Neutrophil (primary cell): ENCODE measurements around the gene PSENEN.
"Not testable (repeated sequence)": the region's sequence is repeated elsewhere in the genome, so short reads cannot be mapped to it uniquely, and the experiment has no call there.

Source experiments
- H3K27ac ChIP-seq: fragments of 200-600 bp; sonication (generic); 2 replicates; pipeline ENCODE4 v1.5.1; 2016; ENCODE audit warnings: mild to moderate bottlenecking, moderate library complexity
- H3K27me3 ChIP-seq: fragments of 200-600 bp; sonication (generic); 2 replicates; pipeline ENCODE4 v1.6.0; 2016; ENCODE audit warnings: mild to moderate bottlenecking
- H3K36me3 ChIP-seq: fragments of 200-600 bp; sonication (generic); 2 replicates; pipeline ENCODE4 v1.5.1; 2017
- H3K4me1 ChIP-seq, 2 experiments: fragments of 200-600 bp in 1 of 2; sonication (generic) in 1 of 2; 1 replicate in 1 of 2; 2 replicates in 1 of 2; pipeline versions ENCODE4 v1.5.1 to v1.6.1; 2013 to 2016; ENCODE audit warnings: low read depth in 1 of 2, low read length in 1 of 2, mild to moderate bottlenecking in 1 of 2, moderate library complexity in 1 of 2; ENCODE audit not compliant: control insufficient read depth in 1 of 2, insufficient read depth in 1 of 2
- H3K4me3 ChIP-seq, 2 experiments: fragments of 200-600 bp in 1 of 2; sonication (generic) in 1 of 2; 1 replicate in 1 of 2; 2 replicates in 1 of 2; pipeline ENCODE4 v1.5.1; 2013 to 2016; ENCODE audit warnings: low read depth in 1 of 2, low read length in 1 of 2, mild to moderate bottlenecking in 1 of 2, moderate library complexity in 1 of 2
- H3K9me3 ChIP-seq: fragments of 200-600 bp; sonication (generic); 2 replicates; pipeline ENCODE4 v1.5.1; 2016
- CTCF ChIP-seq: fragments of 200-600 bp; sonication (generic); IDR thresholded peaks from 2 replicates; pipeline ENCODE4 v1.5.1; 2016; ENCODE audit warnings: antibody characterized with exemption

PSENEN gene

GRCh38 chr19:35721374-35721773 lies 24.1 kb upstream of the PSENEN start:
- no peaks in the 10 kb centered on the region for H3K9me3 ChIP-seq
- peaks cover 69% of the 10 kb centered on the region for H3K36me3 ChIP-seq
- no peak overlapping the region for H3K4me3 ChIP-seq
- no peak overlapping the region for H3K27ac ChIP-seq
- no peak for TF ChIP-seq CTCF
- H3K4me1 ChIP-seq: peaks cover 19 to 23% of the 10 kb centered on the region in 2 experiments
- H3K27me3 ChIP-seq: no peaks in the 10 kb centered on the region

- H3K4me3 ChIP-seq: no peak overlapping the region
- peaks cover 12 to 14% of the 10 kb centered on the region in 2 experiments for H3K4me1 ChIP-seq
- H3K9me3 ChIP-seq: no peaks in the 10 kb centered on the region
- peaks cover 80% of the 10 kb centered on the region for H3K36me3 ChIP-seq
- H3K27ac ChIP-seq: no peak overlapping the region
- no peak for TF ChIP-seq CTCF
- H3K27me3 ChIP-seq: no peaks in the 10 kb centered on the region
Observed at GRCh38 chr19:35722461-35722860, 23.0 kb upstream of the PSENEN start.

GRCh38 chr19:35722897-35723296 lies 22.6 kb upstream of the PSENEN start:
- Histone ChIP-seq H3K4me3 (no peak overlapping the region), H3K9me3 (no peaks in the 10 kb centered on the region), H3K36me3 (peaks cover 84% of the 10 kb centered on the region), H3K4me1 (peaks cover 12 to 14% of the 10 kb centered on the region in 2 experiments), H3K27me3 (no peaks in the 10 kb centered on the region), H3K27ac (no peak overlapping the region)
- no peak for TF ChIP-seq CTCF

- Histone ChIP-seq H3K4me3 (no peak overlapping the region), H3K36me3 (peaks cover 92% of the 10 kb centered on the region), H3K27ac (no peak overlapping the region), H3K4me1 (peaks cover 7 to 10% of the 10 kb centered on the region in 2 experiments), H3K27me3 (no peaks in the 10 kb centered on the region), H3K9me3 (no peaks in the 10 kb centered on the region)
- TF ChIP-seq CTCF: no peak
Observed at GRCh38 chr19:35723671-35724070, 21.8 kb upstream of the PSENEN start.

DNA sequence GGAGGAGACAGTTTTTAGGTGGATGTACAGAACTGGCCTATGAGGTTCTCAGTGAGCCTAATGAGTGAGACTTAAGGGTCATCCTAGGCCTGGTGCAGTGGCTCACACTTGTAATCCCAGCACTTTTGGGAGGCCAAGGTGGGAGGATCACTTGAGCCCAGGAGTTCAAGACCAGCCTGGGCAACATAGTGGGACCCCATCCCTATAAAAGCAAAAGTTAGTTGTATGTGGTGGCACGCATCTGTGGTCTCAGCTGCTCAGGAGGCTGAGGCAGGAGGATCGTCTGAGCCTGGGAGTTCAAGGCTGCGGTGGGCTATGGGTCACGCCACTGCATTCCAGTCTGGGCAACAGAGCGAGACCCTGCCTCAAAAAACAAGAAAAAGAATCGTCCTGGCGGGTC lies 21.3 kb upstream of the PSENEN start:
- not testable (repeated sequence) for H3K4me3 ChIP-seq, H3K9me3 ChIP-seq, H3K27ac ChIP-seq, H3K4me1 ChIP-seq, H3K27me3 ChIP-seq
- H3K36me3 ChIP-seq: peaks cover 97% of the 10 kb centered on the region

- Histone ChIP-seq H3K4me1 (peaks cover 0 to 1% of the 10 kb centered on the region in 2 experiments), H3K36me3 (peaks cover 100% of the 10 kb centered on the region), H3K4me3 (no peak overlapping the region), H3K9me3 (no peaks in the 10 kb centered on the region), H3K27ac (no peak overlapping the region), H3K27me3 (no peaks in the 10 kb centered on the region)
- TF ChIP-seq CTCF: no peak
Observed at GRCh38 chr19:35724560-35724959, 20.9 kb upstream of the PSENEN start.
